CD4-positive, alpha-beta T cell treated with Interleukin-15 for 4 hours (primary cell): ENCODE measurements around the gene POLE2.
"Not testable (repeated sequence)": the region's sequence is repeated elsewhere in the genome, so short reads cannot be mapped to it uniquely, and the experiment has no call there.

Experiments used
- DNase-seq: peaks from one replicate; pipeline ENCODE4 v3.0.0-alpha.2; 2020; ENCODE audit warnings: low spot score

Gene POLE2, protein sequence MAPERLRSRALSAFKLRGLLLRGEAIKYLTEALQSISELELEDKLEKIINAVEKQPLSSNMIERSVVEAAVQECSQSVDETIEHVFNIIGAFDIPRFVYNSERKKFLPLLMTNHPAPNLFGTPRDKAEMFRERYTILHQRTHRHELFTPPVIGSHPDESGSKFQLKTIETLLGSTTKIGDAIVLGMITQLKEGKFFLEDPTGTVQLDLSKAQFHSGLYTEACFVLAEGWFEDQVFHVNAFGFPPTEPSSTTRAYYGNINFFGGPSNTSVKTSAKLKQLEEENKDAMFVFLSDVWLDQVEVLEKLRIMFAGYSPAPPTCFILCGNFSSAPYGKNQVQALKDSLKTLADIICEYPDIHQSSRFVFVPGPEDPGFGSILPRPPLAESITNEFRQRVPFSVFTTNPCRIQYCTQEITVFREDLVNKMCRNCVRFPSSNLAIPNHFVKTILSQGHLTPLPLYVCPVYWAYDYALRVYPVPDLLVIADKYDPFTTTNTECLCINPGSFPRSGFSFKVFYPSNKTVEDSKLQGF

DNA sequence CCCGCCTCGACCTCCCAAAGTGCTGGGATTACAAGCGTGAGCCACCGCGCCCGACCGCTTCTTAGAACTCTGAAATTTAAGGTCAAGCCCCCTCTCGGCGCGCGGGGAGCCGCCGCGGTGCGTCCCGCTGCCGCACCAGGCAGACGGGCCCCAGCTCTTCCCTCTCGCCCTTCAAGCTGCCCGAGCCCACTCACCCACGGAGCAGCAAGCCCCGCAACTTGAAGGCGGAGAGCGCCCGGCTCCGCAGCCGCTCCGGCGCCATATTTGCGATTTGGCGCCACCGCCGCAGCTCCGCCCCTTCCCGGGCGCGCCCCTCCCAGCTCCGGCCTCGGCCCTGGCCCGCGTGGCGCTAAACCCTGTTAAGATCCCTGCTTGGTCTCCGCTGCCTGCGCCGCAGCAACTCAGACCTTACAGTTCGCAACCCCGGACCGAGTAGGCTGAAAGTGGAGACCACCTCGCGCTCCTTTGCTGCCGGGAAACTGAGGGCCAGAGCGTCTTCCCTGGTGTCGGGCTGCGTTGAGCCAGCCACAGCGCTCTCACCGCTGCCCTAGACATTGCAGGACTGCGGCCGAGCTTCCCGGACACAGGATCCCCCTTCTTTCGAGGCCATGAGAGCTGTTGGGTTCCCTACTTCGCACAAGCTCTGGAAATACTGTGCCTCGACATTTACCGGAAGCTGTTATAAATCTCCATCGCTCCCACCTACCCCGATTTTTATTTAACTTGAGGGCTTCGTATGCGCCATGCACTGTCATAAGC, at the start of gene POLE2:
TSS of gene POLE2 (minus strand) at position 273 of the 759 bp plus-strand sequence. CDS start at position 262, 11 bp downstream.
- DNase-seq, result peak; percentile 71

GRCh38 chr14:49735669-49736068, 47.7 kb upstream of the POLE2 start:
- DNase-seq, result not testable (repeated sequence)

- no peak for DNase-seq
These were observed 45.8 kb upstream of the POLE2 start for GRCh38 chr14:49733836-49734235.

DNA sequence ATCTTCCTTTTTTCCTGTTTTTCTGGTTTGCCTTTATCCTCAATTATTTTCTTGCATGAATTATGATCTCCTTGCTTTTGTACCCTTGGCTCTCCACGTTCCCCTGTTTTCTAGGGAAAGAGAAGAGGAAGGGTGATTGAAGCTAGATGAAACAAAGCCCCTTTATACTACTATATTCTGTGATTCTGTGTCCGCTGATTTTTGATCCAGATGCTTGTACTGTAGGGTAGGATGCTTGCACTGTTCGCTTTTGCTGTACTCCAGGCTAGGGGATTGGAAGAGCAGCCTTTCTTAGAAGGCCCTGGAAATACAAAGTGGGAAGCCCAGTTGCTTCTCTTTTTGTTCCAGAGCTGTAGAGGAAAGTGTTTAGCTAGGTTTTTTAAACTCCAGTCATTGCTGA, 44.9 kb upstream of the POLE2 start:
- DNase-seq, result no peak

- no peak for DNase-seq
These were observed 39.2 kb upstream of the POLE2 start for GRCh38 chr14:49727171-49727570.

DNA sequence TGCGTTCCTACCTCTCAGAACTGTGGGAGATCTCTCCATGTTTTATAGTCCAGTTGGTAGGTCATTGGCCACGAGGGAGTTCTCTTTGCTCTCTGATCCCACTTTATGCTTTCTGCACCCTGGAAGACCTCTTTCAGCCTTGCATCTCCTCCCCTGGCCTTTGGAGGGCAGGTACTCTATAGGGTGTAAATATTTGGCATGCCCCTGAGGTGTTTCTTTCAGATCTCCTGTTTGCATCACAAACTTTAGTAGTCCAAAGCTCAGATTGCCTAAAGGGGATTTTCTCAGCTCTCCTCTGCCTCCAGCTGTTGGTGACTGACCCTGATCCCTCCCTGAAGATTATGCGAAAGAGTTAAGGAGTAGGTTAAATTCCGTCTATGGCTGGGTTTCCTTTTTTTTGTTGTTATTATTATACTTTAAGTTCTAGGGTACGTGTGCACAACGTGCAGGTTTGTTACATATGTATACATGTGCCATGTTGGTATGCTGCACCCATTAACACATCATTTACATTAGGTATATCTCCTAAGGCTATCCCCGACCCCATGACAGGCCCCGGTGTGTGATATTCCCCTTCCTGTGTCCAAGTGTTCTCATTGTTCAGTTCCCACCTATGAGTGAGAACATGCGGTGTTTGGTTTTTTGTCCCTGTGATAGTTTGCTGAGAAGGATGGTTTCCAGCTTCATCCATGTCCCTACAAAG, 33.9 kb upstream of the POLE2 start:
- DNase-seq, result not testable (repeated sequence)

DNA sequence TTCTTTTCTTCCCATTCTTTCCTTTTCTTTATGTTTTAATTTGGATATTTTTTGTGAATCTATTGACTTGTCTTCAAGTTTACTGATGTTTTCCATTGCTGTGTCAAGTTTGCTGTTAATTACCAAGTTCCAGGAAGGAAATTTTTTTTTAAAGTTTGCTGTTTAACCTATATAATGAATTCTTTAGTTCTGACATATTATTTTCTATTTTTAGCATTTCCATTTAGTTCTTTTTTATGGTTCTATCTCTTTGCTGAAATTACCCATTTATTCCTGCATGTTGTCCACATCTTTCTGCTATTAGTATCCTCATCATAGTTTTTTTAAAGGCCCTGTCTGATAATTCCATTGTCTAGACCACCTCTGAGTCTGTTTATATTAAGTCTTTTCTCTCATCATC, 32.7 kb upstream of the POLE2 start:
- DNase-seq, result no peak

GRCh38 chr14:49710993-49711392, 23.0 kb upstream of the POLE2 start:
- not testable (repeated sequence) for DNase-seq

DNA sequence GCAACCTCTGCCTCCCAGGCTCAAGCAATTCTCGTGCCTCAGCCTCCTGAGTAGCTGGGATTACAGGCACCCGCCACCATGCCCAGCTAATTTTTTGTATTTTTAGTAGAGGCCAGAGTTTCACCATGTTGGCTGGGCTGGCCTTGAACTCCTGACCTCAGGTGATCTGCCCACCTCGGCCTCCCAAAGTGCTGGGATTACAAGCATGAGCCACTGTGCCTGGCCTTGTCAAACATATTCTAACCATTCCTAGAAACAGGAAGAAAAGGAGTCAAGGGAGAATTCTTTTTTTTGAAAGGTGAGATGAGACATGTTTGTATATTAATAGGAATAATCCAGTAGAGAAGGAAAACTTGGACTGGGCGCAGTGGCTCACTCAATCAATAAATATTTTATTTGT, 16.5 kb upstream of the POLE2 start:
- DNase-seq, result not testable (repeated sequence)

- no peak for DNase-seq
These were observed 16.0 kb upstream of the POLE2 start for GRCh38 chr14:49703965-49704364.

DNA sequence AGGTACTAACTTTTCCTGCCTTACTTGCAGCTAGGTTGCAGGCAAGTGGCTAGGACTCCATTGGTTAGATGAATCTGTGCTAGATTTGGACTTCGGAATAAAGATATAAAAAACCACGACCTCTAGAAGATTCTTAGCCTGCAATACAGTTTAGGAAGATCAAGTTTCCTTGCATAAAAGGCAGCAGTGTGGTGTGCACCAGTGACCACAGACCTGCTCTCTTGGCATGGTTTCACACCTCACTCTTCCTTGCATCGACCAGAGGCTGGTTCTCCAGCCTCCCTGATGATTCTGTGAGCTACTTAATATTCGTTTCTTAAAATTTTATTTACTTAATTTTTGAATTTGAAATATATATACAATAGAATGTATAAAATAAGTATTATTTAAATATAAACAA, 14.7 kb upstream of the POLE2 start:
- DNase-seq, result no peak

- DNase-seq, result not testable (repeated sequence)
These were observed 5.7 kb upstream of the POLE2 start for GRCh38 chr14:49693735-49694124.

- DNase-seq, result peak; percentile 80
These were observed 5.1 kb upstream of the POLE2 start, which contains the start of gene KLHDC1 for GRCh38 chr14:49692811-49693734. Gene KLHDC1, plus strand, starts transcription at chr14:49693120. Its CDS starts 75 bp downstream, at chr14:49693195.

DNA sequence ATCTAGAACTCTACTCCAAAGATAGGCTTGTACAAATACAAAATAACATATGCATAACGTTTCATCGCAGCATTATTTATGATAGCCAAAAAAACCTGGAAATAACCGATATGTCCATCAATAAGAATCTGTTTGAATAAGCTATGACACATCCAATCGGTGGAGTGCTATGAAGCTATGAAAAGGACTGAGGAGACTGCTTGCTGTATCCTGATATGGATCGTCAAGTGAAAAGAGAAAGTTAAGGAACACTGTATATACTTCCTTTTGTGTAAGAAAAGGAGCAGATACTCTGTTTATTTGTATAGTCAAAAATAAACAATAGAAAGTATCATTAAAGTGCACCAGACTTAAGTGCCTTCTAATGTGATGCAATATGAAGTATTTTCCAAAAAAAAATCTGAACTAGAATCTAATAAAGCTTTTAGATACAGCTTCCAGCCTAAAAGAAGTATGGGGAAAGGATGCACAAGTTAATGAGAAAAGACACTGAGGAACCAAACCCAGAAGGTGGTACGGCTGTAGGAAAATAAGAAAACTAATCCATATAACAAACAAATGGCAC, 4.3 kb upstream of the POLE2 start:
- no peak for DNase-seq

- DNase-seq, result no peak
These were observed 3.0 kb upstream of the POLE2 start for GRCh38 chr14:49691031-49691430.

GRCh38 chr14:49688701-49689030, 652 bp upstream of the POLE2 start:
- DNase-seq, result no peak

GRCh38 chr14:49686425-49686824, 1.6 kb downstream of the POLE2 start:
- DNase-seq, result no peak

DNA sequence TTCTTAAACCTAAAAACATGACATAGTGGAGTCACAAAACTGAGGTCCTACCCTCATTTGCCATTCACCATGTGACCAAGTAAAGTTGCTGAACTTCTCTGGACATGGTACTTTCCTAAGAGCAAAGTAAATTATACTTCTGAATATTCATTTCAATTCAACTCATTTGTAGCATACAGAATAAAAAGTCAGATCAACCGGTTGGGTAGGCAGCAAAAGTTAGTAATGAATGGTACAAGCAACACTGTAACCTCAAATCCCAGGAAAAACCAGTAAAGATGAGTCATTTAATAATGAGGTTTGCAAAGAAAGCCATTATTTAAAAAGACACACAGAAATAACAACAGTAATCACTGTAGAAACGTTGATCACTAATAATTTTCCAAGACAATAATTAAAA, 8.7 kb downstream of the POLE2 start:
- no peak for DNase-seq

- DNase-seq, result no peak
These were observed 10.4 kb downstream of the POLE2 start for GRCh38 chr14:49677643-49678042.

DNA sequence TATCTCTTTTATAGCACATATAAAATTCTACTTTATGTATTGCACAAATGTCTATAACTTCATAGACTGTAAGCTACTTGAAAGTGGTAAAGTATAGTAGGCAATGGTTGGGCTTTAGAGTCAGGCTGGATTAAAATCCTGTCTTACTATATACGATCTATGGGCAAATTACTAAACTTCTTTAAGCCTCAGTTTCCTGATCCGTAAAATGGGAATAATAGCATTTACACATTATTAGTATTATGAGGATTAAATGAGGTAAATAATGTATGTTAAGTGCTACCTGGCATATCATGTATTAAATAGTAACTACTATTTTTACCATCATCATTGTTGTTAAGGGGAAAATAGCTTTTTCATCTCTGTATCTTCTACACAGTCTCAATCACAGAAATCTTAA, 14.4 kb downstream of the POLE2 start:
- no peak for DNase-seq

DNA sequence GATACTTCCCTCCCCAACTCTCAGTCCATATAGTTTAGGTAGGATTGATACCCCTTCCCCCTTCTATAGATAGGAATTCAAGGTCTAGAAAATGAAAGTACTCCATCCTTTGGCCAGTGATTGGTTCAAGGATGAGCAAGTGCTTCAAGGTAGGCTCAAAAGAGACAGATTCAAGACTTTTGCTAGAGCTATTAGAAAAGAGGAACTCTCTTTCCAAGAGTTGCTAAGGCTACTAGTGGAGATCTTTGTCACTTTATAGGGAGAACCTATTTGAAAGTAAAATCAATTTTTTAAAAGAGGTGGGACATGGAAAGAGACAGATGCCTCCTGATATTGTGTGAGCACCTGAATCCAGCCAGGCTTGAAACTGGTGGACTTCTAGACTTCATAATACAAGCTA, 17.5 kb downstream of the POLE2 start:
- no peak for DNase-seq
